Mesothelial cell of epicardium (in vitro differentiated cells): Measurements from ENCODE around the gene SCNN1B. TPM values are rescaled to one million over a fixed set of nuclear protein-coding genes. Genes with fewer than 3 reads are reported as not detected.

ENCODE experiments used
- DNase-seq, 2 experiments: peaks; one replicate each; pipeline ENCODE4 v3.0.0; 2021; ENCODE audit warnings: low spot score in 2 of 2; ENCODE audit not compliant: unreplicated experiment in 2 of 2
- H3K27ac Mint-ChIP-seq: 2 replicates; pipeline ENCODE4 v1.8.0; 2021; ENCODE audit warnings: mixed read lengths
- H3K27me3 Mint-ChIP-seq: 2 replicates; pipeline ENCODE4 v1.8.0; 2021; ENCODE audit warnings: low read depth, mixed read lengths
- H3K36me3 Mint-ChIP-seq: 2 replicates; pipeline ENCODE4 v1.8.0; 2021; ENCODE audit warnings: mixed read lengths
- H3K4me1 Mint-ChIP-seq: 2 replicates; pipeline ENCODE4 v1.8.0; 2021; ENCODE audit warnings: mixed read lengths
- H3K4me3 Mint-ChIP-seq: 2 replicates; pipeline ENCODE4 v1.8.0; 2021; ENCODE audit warnings: mild to moderate bottlenecking, moderate library complexity, mixed read lengths
- H3K9me3 Mint-ChIP-seq: 2 replicates; pipeline ENCODE4 v1.8.0; 2021; ENCODE audit warnings: mixed read lengths
- total RNA-seq: library from RNA; stranded (reverse); gene quantifications from 3 replicates; pipeline ENCODE4 v1.2.1, GENCODE V29; 2021
- TF ChIP-seq, protein P1 (sequence below): fragments of 200-600 bp; sonication (generic); IDR thresholded peaks from one replicate; pipeline ENCODE4 v1.5.0; 2021; ENCODE audit warnings: antibody characterized with exemption; ENCODE audit not compliant: unreplicated experiment

The SCNN1B gene
- total RNA-seq, 1 donor from 2014 or later = not detected

DNA sequence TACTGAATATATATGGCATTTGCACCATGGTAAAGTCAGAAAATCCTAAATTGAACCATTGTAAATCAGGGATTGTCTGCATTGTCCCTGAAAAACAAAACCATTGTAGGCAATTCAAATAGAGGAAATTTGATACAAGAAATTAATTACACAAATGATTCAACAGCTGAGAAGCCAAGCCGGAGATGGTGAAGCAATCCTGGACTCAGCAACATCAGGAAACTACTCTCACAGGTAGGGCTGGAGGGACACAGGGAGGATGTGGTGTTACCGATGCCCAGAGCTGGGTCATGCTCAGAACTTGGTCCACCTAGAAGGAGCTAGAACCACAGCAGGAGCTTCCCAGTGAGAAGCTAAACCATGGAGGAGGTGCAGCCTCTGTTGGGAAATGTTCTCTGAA is 18.5 kb upstream of the SCNN1B start:
- Mint-ChIP-seq H3K4me3 (no peak overlapping the region), H3K36me3 (no peaks in the 10 kb centered on the region), H3K27me3 (peaks cover 16% of the 10 kb centered on the region), H3K4me1 (peaks cover 7% of the 10 kb centered on the region), H3K27ac (no peak overlapping the region), H3K9me3 (no peaks in the 10 kb centered on the region)
- DNase-seq = no peak
- TF ChIP-seq, protein P1, sequence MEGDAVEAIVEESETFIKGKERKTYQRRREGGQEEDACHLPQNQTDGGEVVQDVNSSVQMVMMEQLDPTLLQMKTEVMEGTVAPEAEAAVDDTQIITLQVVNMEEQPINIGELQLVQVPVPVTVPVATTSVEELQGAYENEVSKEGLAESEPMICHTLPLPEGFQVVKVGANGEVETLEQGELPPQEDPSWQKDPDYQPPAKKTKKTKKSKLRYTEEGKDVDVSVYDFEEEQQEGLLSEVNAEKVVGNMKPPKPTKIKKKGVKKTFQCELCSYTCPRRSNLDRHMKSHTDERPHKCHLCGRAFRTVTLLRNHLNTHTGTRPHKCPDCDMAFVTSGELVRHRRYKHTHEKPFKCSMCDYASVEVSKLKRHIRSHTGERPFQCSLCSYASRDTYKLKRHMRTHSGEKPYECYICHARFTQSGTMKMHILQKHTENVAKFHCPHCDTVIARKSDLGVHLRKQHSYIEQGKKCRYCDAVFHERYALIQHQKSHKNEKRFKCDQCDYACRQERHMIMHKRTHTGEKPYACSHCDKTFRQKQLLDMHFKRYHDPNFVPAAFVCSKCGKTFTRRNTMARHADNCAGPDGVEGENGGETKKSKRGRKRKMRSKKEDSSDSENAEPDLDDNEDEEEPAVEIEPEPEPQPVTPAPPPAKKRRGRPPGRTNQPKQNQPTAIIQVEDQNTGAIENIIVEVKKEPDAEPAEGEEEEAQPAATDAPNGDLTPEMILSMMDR = no peak

DNA sequence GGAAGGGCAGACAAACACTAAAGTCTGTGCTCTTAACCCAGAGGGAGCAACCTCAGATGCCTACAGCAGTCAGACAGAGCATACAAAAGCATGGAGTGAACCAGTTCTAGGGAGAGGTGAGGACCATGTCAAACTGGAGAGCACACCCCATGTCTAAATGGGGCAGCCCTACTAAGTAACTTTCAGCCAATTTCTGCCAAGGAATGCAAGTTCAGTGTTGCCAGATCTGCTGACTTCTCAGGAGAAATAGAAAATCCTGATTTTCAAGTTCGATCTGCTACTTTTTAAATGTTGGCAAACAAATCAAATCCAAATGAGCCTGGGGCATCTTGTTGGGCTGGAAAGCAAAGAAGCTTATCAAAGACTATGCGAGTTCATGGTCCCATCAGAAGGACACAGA is 17.5 kb upstream of the SCNN1B start:
- H3K4me1 Mint-ChIP-seq = peaks cover 3% of the 10 kb centered on the region
- H3K27me3 Mint-ChIP-seq = peaks cover 11% of the 10 kb centered on the region
- H3K9me3 Mint-ChIP-seq = no peaks in the 10 kb centered on the region
- TF ChIP-seq, protein P1 = no peak
- DNase-seq = no peak
- no peak overlapping the region for H3K4me3 Mint-ChIP-seq
- H3K36me3 Mint-ChIP-seq = no peaks in the 10 kb centered on the region
- no peak overlapping the region for H3K27ac Mint-ChIP-seq

DNA sequence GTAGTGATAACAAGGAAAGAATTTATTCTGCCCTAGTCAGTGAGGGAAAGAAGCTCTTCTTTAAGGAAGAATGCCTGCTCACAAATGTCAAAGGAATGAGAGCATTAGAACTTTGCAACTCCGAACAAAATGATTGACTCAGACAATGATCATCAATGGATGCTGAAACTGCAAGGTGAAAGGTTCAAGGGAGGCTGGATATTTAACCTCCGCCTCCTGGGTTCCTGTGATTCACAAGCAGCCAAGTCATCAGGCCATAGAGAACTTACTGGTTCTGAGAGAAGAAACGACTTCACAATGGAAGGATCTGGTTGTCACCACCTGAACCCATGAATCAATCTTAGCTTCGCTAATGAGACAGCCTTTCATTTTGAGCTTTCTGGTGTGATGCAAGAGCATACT is 16.0 kb upstream of the SCNN1B start:
- H3K4me3 Mint-ChIP-seq = no peak overlapping the region
- H3K9me3 Mint-ChIP-seq = no peaks in the 10 kb centered on the region
- TF ChIP-seq, protein P1 = no peak
- no peak overlapping the region for H3K27ac Mint-ChIP-seq
- no peaks in the 10 kb centered on the region for H3K4me1 Mint-ChIP-seq
- H3K36me3 Mint-ChIP-seq = no peaks in the 10 kb centered on the region
- peaks cover 11% of the 10 kb centered on the region for H3K27me3 Mint-ChIP-seq
- DNase-seq = no peak

DNA sequence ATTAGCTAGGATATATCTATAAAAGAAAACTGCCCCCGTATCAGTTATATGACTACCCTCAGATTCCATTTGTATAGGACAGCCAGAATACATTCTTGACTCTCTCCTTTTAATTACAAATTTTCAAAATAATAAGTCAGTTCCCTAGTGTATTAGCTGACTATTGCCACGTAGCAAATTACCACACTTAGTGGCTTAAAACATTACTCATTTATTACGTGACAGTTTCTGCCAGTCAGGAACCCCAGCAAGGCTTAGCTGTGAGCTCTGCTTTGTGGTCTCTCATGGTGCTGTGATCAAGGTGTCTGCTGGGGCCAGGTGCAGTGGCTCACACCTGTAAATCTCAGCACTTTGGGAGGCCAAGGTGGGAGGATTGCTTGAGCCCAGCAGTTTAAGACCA is 13.9 kb upstream of the SCNN1B start:
- no peaks in the 10 kb centered on the region for H3K36me3 Mint-ChIP-seq
- H3K4me3 Mint-ChIP-seq = no peak overlapping the region
- H3K27ac Mint-ChIP-seq = no peak overlapping the region
- no peaks in the 10 kb centered on the region for H3K9me3 Mint-ChIP-seq
- peaks cover 10% of the 10 kb centered on the region for H3K27me3 Mint-ChIP-seq
- no peak for DNase-seq
- no peaks in the 10 kb centered on the region for H3K4me1 Mint-ChIP-seq
- TF ChIP-seq, protein P1 = no peak

DNA sequence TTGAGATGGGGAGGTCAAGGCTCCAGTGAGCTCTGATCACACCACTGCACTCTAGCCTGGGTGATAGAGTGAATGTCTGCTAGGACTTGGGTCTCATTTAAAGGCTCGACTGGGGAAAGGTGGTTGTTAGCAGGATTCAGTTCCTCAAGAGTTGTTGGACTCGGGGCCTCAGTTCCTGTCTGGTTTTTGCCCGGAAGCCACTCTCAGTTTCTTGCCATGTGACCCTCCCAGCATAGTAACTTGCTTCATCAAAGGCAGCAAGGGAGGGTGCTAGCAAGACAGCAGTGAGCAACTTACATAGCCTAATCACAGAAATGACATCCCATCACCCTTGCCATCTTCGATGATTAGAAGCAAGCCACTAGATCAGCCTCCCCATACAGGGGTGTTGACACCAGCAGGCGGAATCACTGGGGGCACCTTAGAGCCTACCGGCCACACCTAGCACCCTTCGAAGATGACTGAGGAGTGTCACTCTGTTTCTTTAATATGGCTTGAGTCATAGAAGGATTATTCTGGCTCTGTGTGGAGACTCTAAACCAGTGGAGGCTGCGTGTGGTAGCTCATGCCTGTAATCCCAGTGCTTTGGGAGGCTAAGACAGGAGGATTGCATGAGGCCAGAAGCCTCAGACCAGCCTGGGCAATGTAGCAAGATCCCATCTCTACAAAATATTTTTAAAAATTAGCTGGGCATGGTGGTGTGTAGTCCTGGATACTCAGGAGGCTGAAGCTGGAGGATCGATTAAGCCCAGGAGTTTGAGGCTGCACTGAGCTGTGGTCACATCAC is 13.2 kb upstream of the SCNN1B start:
- DNase-seq = no peak
- Mint-ChIP-seq H3K27ac (no peak overlapping the region), H3K4me1 (no peaks in the 10 kb centered on the region), H3K9me3 (no peaks in the 10 kb centered on the region), H3K36me3 (no peaks in the 10 kb centered on the region), H3K27me3 (peaks cover 13% of the 10 kb centered on the region), H3K4me3 (no peak overlapping the region)
- TF ChIP-seq, protein P1 = no peak
